Panc1 (cell line): ENCODE results near the gene ADH1A. TPM values are rescaled to one million over a fixed set of nuclear protein-coding genes. Genes with fewer than 3 reads are reported as not detected.

Source experiments
- ATAC-seq: fragments of 200-7000 bp; cut with Tn5 transposase; 2 replicates; pipeline ENCODE4 v1.9.1; 2020; ENCODE audit warnings: mild to moderate bottlenecking, moderate library complexity
- BruUV-seq: library from RNA; stranded (reverse); fragments of 400-500 nt; replicated peaks from 2 replicates; lab custom pipeline; 2021; lab: Mats Ljungman, UMichigan
- CTCF ChIA-PET: fragments of 300-600 bp; sonication (Branson Sonifier 250); formaldehyde crosslinking; loops from one replicate; lab custom pipeline; 2022; ENCODE audit warnings: antibody characterized with exemption; lab: Charles Lee
- POLR2A ChIA-PET: fragments of 300-600 bp; sonication (Branson Sonifier 250); formaldehyde crosslinking; loops from one replicate; lab custom pipeline; 2022; ENCODE audit warnings: antibody characterized with exemption; lab: Charles Lee
- DNase-seq: peaks from one replicate; pipeline ENCODE4 v3.0.0-alpha.2; 2010; ENCODE audit warnings: low read depth, low spot score
- H3K27ac ChIP-seq: 2 replicates; pipeline ENCODE4 v1.5.1; 2011; ENCODE audit warnings: mild to moderate bottlenecking, low read length, inconsistent platforms
- H3K27me3 ChIP-seq: fragments of 200-500 bp; sonication (Bioruptor generic); 2 replicates; pipeline ENCODE4 v1.6.0; 2014; ENCODE audit warnings: low read length, inconsistent platforms; ENCODE audit not compliant: control insufficient read depth, insufficient read depth
- H3K36me3 ChIP-seq: fragments of 200-500 bp; sonication (Bioruptor generic); 2 replicates; pipeline ENCODE4 v1.5.1; 2014; ENCODE audit warnings: inconsistent platforms, mild to moderate bottlenecking, low read length, moderate library complexity; ENCODE audit not compliant: control insufficient read depth, insufficient read depth
- H3K4me1 ChIP-seq: 2 replicates; pipeline ENCODE4 v1.5.1; 2011; ENCODE audit warnings: inconsistent platforms, mild to moderate bottlenecking, low read length, moderate library complexity; ENCODE audit not compliant: control insufficient read depth, insufficient read depth
- H3K4me3 ChIP-seq, 2 experiments: 2 replicates each; pipeline ENCODE4 v1.5.1; 2011 to 2012; ENCODE audit warnings: low read depth in 2 of 2, low read length in 2 of 2, mild to moderate bottlenecking in 2 of 2, inconsistent platforms in 1 of 2, moderate library complexity in 1 of 2
- H3K9me3 ChIP-seq: fragments of 200-500 bp; sonication (Bioruptor generic); 2 replicates; pipeline ENCODE4 v1.5.1; 2014; ENCODE audit warnings: low read depth, mild to moderate bottlenecking, inconsistent platforms, low read length, moderate library complexity; ENCODE audit not compliant: control insufficient read depth, insufficient read depth
- CTCF ChIP-seq: fragments of 450-650 bp; IDR thresholded peaks from 2 replicates; pipeline ENCODE4 v1.5.1; 2017; ENCODE audit warnings: mild to moderate bottlenecking
- POLR2AphosphoS5 ChIP-seq: IDR thresholded peaks from 2 replicates; pipeline ENCODE4 v1.6.1; 2012; ENCODE audit warnings: mild to moderate bottlenecking, low read depth, low read length, moderate library complexity
- REST ChIP-seq, 2 experiments: IDR thresholded peaks; 2 replicates each; pipeline ENCODE4 v1.6.1; 2011 to 2012; ENCODE audit warnings: low read depth in 2 of 2, control low read depth in 1 of 2, low read length in 1 of 2, mild to moderate bottlenecking in 1 of 2, moderate library complexity in 1 of 2; ENCODE audit not compliant: insufficient read depth in 1 of 2
- SIN3A ChIP-seq: IDR thresholded peaks from 2 replicates; pipeline ENCODE4 v1.6.1; 2012; ENCODE audit warnings: low read depth, mild to moderate bottlenecking, low read length, moderate library complexity, borderline replicate concordance; ENCODE audit not compliant: insufficient read depth
- TCF7L2 ChIP-seq: IDR thresholded peaks from 2 replicates; pipeline ENCODE4 v1.6.1; 2011; ENCODE audit warnings: mild to moderate bottlenecking, low read depth, low read length, inconsistent platforms
- in situ Hi-C: cut with HindIII; loops from 2 replicates; pipeline ENCODE4 v1.10.0; 2016; ENCODE audit warnings: low sequenced_read_pairs, low pct_unique_long_range_greater_than_20kb
- intact Hi-C: fragments of 100-400 bp; cut with micrococcal nuclease; formaldehyde crosslinking; loops from one replicate; pipeline ENCODE4 v1.10.0; 2022; ENCODE audit not compliant: unreplicated experiment
- total RNA-seq: library from RNA; stranded (reverse); gene quantifications from one replicate; pipeline ENCODE4 v1.2.1, GENCODE V29; 2021; ENCODE audit not compliant: unreplicated experiment

Gene ADH1A
- total RNA-seq, 1 experiment from 2014 or later: not detected

GRCh38 chr4:99330648-99331047 lies 39.9 kb upstream of the ADH1A start:
- Histone ChIP-seq H3K36me3 (no peaks in the 10 kb centered on the region), H3K27me3 (no peaks in the 10 kb centered on the region), H3K4me1 (no peaks in the 10 kb centered on the region), H3K27ac (no peak overlapping the region), H3K4me3 (no peak overlapping the region), H3K9me3 (no peaks in the 10 kb centered on the region)
- no peak for ATAC-seq
- no TSS peak for BruUV-seq
- ChIA-PET CTCF (no interaction called here), POLR2A (no interaction called here)
- intact Hi-C loops: no loop called here
- in situ Hi-C loops: no loop called here
- no peak for DNase-seq
- no peak for TF ChIP-seq CTCF
- TF ChIP-seq REST (IDR thresholded peaks at IDR 0.05; ENCODE audit: insufficient read depth in 1 of 2, low read depth in 2 of 2, low read length in 1 of 2): no peak

- BruUV-seq: no TSS peak
- Histone ChIP-seq H3K4me1 (no peaks in the 10 kb centered on the region), H3K27me3 (no peaks in the 10 kb centered on the region), H3K27ac (no peak overlapping the region), H3K36me3 (no peaks in the 10 kb centered on the region), H3K9me3 (no peaks in the 10 kb centered on the region), H3K4me3 (no peak overlapping the region)
- ATAC-seq (no peak), DNase-seq (no peak)
- ChIA-PET CTCF (no interaction called here), POLR2A (no interaction called here)
- intact Hi-C loops: no loop called here
- in situ Hi-C loops: no loop called here
- TF ChIP-seq REST (IDR thresholded peaks at IDR 0.05; ENCODE audit: insufficient read depth in 1 of 2, low read depth in 2 of 2, low read length in 1 of 2) (no peak), TCF7L2 (no peak), POLR2AphosphoS5 (no peak), SIN3A (no peak), CTCF (no peak)
These were observed 39.1 kb upstream of the ADH1A start for GRCh38 chr4:99329876-99330275.
